ENCODE measurements around the gene CPN1. TPM values are rescaled to one million over a fixed set of nuclear protein-coding genes. Genes with fewer than 3 reads are reported as not detected.

CPN1 gene
- total and polyA plus RNA-seq, 2 of the 8 experiments (the other 6 are each of a cell fraction or from before 2014, with no cell fraction given), result 0.15 to 0.20 TPM

DNA sequence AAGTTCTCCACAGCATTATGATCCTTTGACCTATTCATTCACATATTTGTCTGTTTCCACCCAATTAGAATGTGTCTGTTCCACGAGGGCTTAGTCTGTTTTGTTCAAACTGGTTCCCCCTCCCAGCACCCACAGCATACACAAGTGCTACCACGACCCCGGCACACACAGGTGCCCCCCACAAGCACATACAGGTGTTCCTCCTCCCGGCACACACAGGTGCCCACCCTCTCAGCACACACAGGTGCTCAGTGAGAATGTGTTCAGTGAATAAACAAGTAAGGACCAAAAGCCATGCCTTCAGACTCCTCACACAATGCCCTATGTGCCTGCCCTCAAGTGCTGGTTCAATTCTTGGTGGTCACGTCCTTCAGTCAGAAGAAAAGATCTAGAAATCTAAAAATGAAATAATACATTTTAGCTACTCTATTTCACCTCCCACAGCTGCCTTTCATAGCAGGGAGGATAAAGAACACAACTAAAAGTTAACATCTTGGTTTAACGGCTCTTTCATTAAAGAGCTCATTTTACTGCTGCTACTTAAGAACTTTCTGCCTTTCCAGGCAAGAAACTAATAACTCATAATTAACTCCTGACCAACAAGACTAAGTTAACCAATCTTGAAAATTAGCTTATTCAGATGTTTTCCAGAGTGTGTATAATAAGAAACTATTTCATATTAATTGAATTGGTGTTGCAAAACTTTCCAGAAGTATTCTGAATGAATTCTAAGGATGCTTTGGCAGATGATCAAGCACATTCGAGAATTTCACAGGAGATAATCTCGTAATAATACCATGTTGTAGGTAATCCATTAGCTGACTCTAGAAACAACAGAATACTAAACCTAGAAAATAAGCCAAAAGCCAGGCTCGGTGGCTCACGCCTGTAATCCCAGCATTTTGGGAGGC, 74.2 kb downstream of the CPN1 start:
- CTCF ChIA-PET (ENCODE audit: partially characterized antibody), result interaction anchor here (0.9 to 8.7 kb wide), 10 partner anchors 10 to 162 kb away, joined by 3 to 57 read pairs (median 5); no protein-coding TSS in a partner anchor
- peak overlapping the region; percentile 40; the same call in 1 of the 2 replicates for H2BK12ac ChIP-seq (ENCODE audit: low read depth, low read length)
- H3K56ac ChIP-seq (replicated peaks; ENCODE audit: insufficient read length, low read depth, low read length), result no peak overlapping the region
- no peak overlapping the region for H2BK120ac ChIP-seq (replicated peaks; ENCODE audit: low read depth, low read length)
- peak overlapping the region; percentile 62 for H4K8ac ChIP-seq (ENCODE audit: extremely low read depth, insufficient read depth, low read length)
- H3K18ac ChIP-seq (ENCODE audit: extremely low read depth, low read length), result no peak overlapping the region
- peaks cover 4 to 11% (median 6%) of the 10 kb centered on the region in 4 experiments; a peak in 5 of 7 replicates for H3K4me1 ChIP-seq (replicated peaks in 1 of 4; ENCODE audit: control insufficient read depth in 3 of 4, insufficient read depth in 4 of 4, low read length in 3 of 4)
- H4K20me1 ChIP-seq (replicated peaks in 1 of 2; ENCODE audit: control insufficient read depth in 1 of 2, insufficient read depth in 2 of 2, low read length in 2 of 2), result peaks cover 0 to 2% of the 10 kb centered on the region in 2 experiments
- peaks cover 0 to 22% of the 10 kb centered on the region in 2 experiments; a peak in 2 of 4 replicates for H3K79me2 ChIP-seq (ENCODE audit: control insufficient read depth in 1 of 2, insufficient read depth in 2 of 2, low read length in 2 of 2)
- no peak overlapping the region for H2BK20ac ChIP-seq (ENCODE audit: low read length)
- H3K23me2 ChIP-seq (ENCODE audit: low read depth, low read length), result peaks cover 4% of the 10 kb centered on the region; the same call in 1 of the 2 replicates
- POLR2A ChIA-PET (ENCODE audit: partially characterized antibody), result interaction anchor here (0.9 to 1.3 kb wide), 4 partner anchors 8 to 161 kb away, joined by 3 to 4 read pairs (median 3); no protein-coding TSS in a partner anchor
- no peak overlapping the region for H3K27ac ChIP-seq (ENCODE audit: low read depth, low read length)
- H3K4me2 ChIP-seq (ENCODE audit: insufficient read depth in 1 of 2, low read depth in 2 of 2, low read length in 2 of 2), result no peak overlapping the region; a peak in 1 of 4 replicates
- H3K9me3 ChIP-seq (ENCODE audit: insufficient read depth in 2 of 2, low read depth in 1 of 2, low read length in 1 of 2), result no peaks in the 10 kb centered on the region; a peak in 1 of 4 replicates
- H2BK5ac ChIP-seq (ENCODE audit: low read depth, low read length), result no peak overlapping the region
- H2AFZ ChIP-seq (ENCODE audit: low read length), result no peak overlapping the region
- H3K4me3 ChIP-seq (ENCODE audit: extremely low read depth in 1 of 4, insufficient read depth in 2 of 4, low read depth in 3 of 4, low read length in 4 of 4), result no peak overlapping the region
- no peak overlapping the region for H2AK5ac ChIP-seq (ENCODE audit: low read depth, low read length)
- no peak overlapping the region; a peak in 2 of 7 replicates for H3K9ac ChIP-seq (replicated peaks in 1 of 4; ENCODE audit: extremely low read depth in 1 of 4, low read depth in 3 of 4, low read length in 3 of 4)
- H3K4ac ChIP-seq (replicated peaks; ENCODE audit: insufficient read length, low read depth, low read length), result no peak overlapping the region
- no peaks in the 10 kb centered on the region for H3K36me3 ChIP-seq (ENCODE audit: control insufficient read depth in 2 of 4, insufficient read depth in 4 of 4, low read length in 3 of 4)
- H4K5ac ChIP-seq (ENCODE audit: insufficient read length, low read depth, low read length), result no peak overlapping the region
- H3K14ac ChIP-seq (ENCODE audit: insufficient read length), result no peak overlapping the region
- no peak overlapping the region for H3K23ac ChIP-seq (ENCODE audit: insufficient read length)
- DNase-seq (ENCODE audit: low read depth in 1 of 2, low spot score in 2 of 2) (no peak), FAIRE-seq (no peak)
- no peak overlapping the region for H2BK15ac ChIP-seq (ENCODE audit: low read length)
- H4K91ac ChIP-seq (replicated peaks; ENCODE audit: insufficient read length, low read length), result no peak overlapping the region
- WGBS, 2 experiments (ENCODE audit: extremely low coverage in 1 of 2, insufficient coverage in 1 of 2, insufficient read length in 1 of 2, insufficient replicate concordance in 2 of 2, low coverage in 1 of 2, low lambda C conversion rate in 2 of 2, missing lambda C conversion rate in 1 of 2), result 85% methylated on average over 10 of the region's 10 CpGs; no CpG with 5 or more reads in 1 of the 2 experiments
- no peaks in the 10 kb centered on the region; a peak in 2 of 7 replicates for H3K27me3 ChIP-seq (replicated peaks in 1 of 4; ENCODE audit: control insufficient read depth in 3 of 4, extremely low read depth in 1 of 4, insufficient read depth in 3 of 4, low read length in 3 of 4)
- no peaks in the 10 kb centered on the region; the same call in 1 of the 2 replicates for H3K79me1 ChIP-seq (ENCODE audit: low read depth, low read length)
- TF ChIP-seq SRF (IDR thresholded peaks at IDR 0.05; ENCODE audit: low read depth, low read length), result no peak
- no peak for TF ChIP-seq MAFK (IDR thresholded peaks at IDR 0.05; ENCODE audit: low read depth, low read length)
- TF ChIP-seq RAD21 (IDR thresholded peaks at IDR 0.05 in 1 of 2, conservative IDR thresholded peaks at IDR 0.05 in 1 of 2; ENCODE audit: low read depth in 2 of 2, low read length in 2 of 2), result no peak
- TF ChIP-seq PHF8 (conservative IDR thresholded peaks at IDR 0.05; ENCODE audit: low read depth, low read length), result no peak
- no peak for TF ChIP-seq CREB1 (IDR thresholded peaks at IDR 0.05)
- no peak for TF ChIP-seq HDAC2 (IDR thresholded peaks at IDR 0.05; ENCODE audit: borderline replicate concordance in 1 of 2, low read depth in 2 of 2, low read length in 2 of 2)
- no peak for TF ChIP-seq CHD2 (IDR thresholded peaks at IDR 0.05; ENCODE audit: low read length)
- TF ChIP-seq POLR2A (IDR thresholded peaks at IDR 0.05; ENCODE audit: control extremely low read depth in 1 of 2, low read depth in 2 of 2, low read length in 2 of 2), result no peak
- TF ChIP-seq ZNF274 (IDR thresholded peaks at IDR 0.05; ENCODE audit: borderline replicate concordance, extremely low read depth, low read length), result no peak
- TF ChIP-seq CTBP2 (IDR thresholded peaks at IDR 0.05; ENCODE audit: borderline replicate concordance, insufficient read depth, insufficient read length, low read length), result no peak
- TF ChIP-seq TEAD4 (IDR thresholded peaks at IDR 0.05; ENCODE audit: low read depth, low read length), result no peak
